BJ (cell line): ENCODE measurements around the gene RNFT2. TPM values are rescaled to one million over a fixed set of nuclear protein-coding genes. Genes with fewer than 3 reads are reported as not detected.
"Not testable (repeated sequence)": the region's sequence is repeated elsewhere in the genome, so short reads cannot be mapped to it uniquely, and the experiment has no call there.

ENCODE experiments used
- CTCF ChIA-PET: fragments of 350-600 bp; formaldehyde crosslinking; extraction: SDS; loops from one replicate; lab custom pipeline; 2021; ENCODE audit warnings: antibody characterized with exemption, inconsistent platforms; lab: Yijun Ruan, JAX
- POLR2A ChIA-PET: fragments of 300-600 bp; sonication (Branson Sonifier 250); formaldehyde crosslinking; extraction: SDS; loops from one replicate; lab custom pipeline; 2021; ENCODE audit warnings: antibody characterized with exemption; lab: Charles Lee
- DNase-seq: peaks from one replicate; pipeline ENCODE4 v3.0.0-alpha.2; 2011; ENCODE audit warnings: low read depth
- H3K27me3 ChIP-seq: 2 replicates; pipeline ENCODE4 v1.6.0; 2011; ENCODE audit warnings: low read length; ENCODE audit not compliant: control insufficient read depth, insufficient read depth
- H3K36me3 ChIP-seq: 2 replicates; pipeline ENCODE4 v1.5.1; 2011; ENCODE audit warnings: low read length; ENCODE audit not compliant: control insufficient read depth, insufficient read depth
- H3K4me3 ChIP-seq: 2 replicates; pipeline ENCODE4 v1.5.1; 2011; ENCODE audit warnings: low read depth, mild to moderate bottlenecking, control low read depth, low read length
- CTCF ChIP-seq: IDR thresholded peaks from 2 replicates; pipeline ENCODE4 v1.5.1; 2011; ENCODE audit warnings: low read depth, mild to moderate bottlenecking, control low read depth, inconsistent platforms, low read length, moderate library complexity; ENCODE audit not compliant: insufficient read depth
- polyA plus RNA-seq: library from polyadenylated mRNA; depleted of rRNA; stranded (reverse); fragments of >200 nt; gene quantifications from 2 replicates; pipeline ENCODE4 v1.2.3, GENCODE V29; 2011

Gene RNFT2
- polyA plus RNA-seq, 1 experiment, result 1.2 TPM

GRCh38 chr12:116735084-116735483, 3.0 kb upstream of the RNFT2 start:
- CTCF ChIA-PET, result no interaction called here
- no peak for DNase-seq
- no peak for TF ChIP-seq CTCF
- no peak overlapping the region for H3K4me3 ChIP-seq
- H3K27me3 ChIP-seq, result no peaks in the 10 kb centered on the region
- POLR2A ChIA-PET, result no interaction called here
- peaks cover 3% of the 10 kb centered on the region for H3K36me3 ChIP-seq

DNA sequence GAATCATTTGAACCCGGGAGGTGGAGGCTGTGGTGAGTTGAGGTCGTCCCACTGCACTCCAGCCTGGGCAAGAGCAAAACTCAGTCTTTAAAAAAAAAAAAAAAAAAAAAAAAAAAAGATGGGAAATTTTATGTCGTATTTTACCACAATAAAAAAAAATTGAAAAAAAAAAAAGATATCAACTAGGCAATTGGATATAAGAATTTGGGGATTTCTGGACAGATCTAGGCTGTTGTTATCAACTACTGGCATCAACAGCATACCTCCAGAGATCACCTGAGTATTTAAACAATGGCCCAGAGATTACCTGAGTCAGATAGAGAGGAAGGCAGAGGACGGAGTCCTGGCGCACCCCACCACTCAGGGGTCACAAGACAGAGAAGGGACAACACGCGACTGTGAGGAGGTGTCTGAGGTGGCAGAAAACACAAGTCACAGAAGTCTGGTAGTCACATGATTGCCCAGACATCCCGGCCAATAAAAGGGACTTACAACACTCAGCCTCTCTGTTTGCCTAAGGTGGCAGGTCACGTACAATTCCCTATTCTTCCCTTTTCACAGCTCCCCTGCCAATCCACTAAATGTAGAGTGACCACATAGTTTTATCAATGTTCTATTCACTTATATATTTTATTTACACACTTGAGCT, 2.0 kb upstream of the RNFT2 start:
- no peak for DNase-seq
- POLR2A ChIA-PET, result no interaction called here
- no peak for TF ChIP-seq CTCF
- CTCF ChIA-PET, result no interaction called here
- Histone ChIP-seq H3K4me3 (no peak overlapping the region; the same call in 1 of the 2 replicates), H3K27me3 (no peaks in the 10 kb centered on the region), H3K36me3 (peaks cover 3% of the 10 kb centered on the region)

DNA sequence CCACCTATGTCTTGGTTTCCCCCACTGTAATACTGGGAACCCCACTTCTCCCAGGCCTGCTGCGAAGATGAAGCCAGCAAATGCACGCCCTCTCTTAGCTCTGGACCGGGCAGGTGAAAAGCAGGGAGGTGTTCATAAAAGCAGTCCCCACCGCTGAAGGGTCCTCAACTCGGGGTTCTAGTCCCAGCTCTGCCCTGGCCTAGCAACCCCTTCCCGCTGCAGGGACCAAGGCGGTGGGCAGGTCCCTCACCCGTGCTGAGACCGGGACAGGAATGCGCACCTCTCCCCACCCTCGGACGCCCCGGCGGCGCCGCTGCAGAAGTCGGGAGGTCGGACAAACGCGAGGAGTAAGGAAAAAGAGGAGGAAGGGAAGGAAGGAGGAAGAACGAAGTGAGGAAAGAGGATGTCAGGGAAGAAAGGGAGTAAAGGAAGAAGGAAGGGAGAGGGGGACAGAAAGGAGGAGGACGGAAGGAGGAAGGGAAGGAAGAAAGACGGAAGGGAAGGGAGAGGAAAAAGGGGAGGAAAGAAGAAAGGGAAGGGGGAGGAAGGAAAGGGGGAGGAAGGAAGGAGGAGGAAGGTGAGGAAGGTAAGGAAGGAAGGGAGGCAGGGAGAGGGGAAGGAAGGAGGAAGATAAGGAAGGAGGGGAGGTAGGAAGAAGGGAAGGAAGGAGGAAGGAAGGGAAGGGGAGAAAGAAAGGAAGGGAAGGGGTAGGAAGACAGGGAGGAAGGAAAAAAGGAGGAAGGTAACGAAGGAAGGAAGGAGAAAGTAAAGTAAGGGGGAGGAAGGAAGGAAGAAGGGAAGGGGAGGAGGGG, 947 bp upstream of the RNFT2 start:
- no peak for DNase-seq
- CTCF ChIA-PET, result no interaction called here
- Histone ChIP-seq H3K36me3 (peaks cover 3% of the 10 kb centered on the region), H3K4me3 (peak overlapping the region; percentile 84), H3K27me3 (no peaks in the 10 kb centered on the region)
- POLR2A ChIA-PET, result no interaction called here
- no peak for TF ChIP-seq CTCF

DNA sequence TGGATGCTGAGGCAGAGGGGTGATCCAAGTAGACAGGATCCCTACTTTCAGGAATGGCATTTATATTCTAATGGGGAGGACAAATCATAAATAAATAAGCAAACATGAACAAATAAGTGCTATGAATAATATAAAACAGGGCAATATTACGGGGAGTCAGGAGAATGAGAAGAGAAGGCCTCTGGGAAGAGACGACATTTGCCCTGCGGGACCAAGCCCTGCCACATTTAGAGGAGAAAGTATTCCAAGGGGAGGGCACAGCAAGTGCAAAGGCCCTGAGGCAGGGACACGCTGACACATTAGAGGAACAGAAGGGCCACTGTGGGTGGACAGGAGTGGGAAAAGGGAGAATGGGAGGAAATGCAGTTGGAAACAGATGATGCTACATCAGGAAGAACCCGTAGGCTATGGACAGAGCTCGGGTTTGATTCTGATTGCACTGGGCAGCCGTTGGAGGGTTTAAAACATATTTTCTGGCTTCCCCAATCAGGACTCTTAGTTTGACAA, 1.3 kb downstream of the RNFT2 start:
- H3K4me3 ChIP-seq, result no peak overlapping the region
- no peak for DNase-seq
- no peak for TF ChIP-seq CTCF
- CTCF ChIA-PET, result no interaction called here
- peaks cover 2% of the 10 kb centered on the region for H3K36me3 ChIP-seq
- no peaks in the 10 kb centered on the region for H3K27me3 ChIP-seq
- POLR2A ChIA-PET, result no interaction called here

GRCh38 chr12:116742787-116743186, 4.7 kb downstream of the RNFT2 start:
- DNase-seq, H3K27me3 ChIP-seq, POLR2A ChIA-PET, CTCF ChIA-PET, H3K36me3 ChIP-seq, H3K4me3 ChIP-seq: not testable (repeated sequence)
